Kidney epithelial cell (primary cell): ENCODE data around the gene RBPJ. TPM values are rescaled to one million over a fixed set of nuclear protein-coding genes. Genes with fewer than 3 reads are reported as not detected.

Experiments used
- DNase-seq: peaks from one replicate; pipeline ENCODE4 v3.0.0-alpha.2; 2010; ENCODE audit warnings: low read depth
- H3K27me3 ChIP-seq: 2 replicates; pipeline ENCODE4 v1.6.0; 2011; ENCODE audit warnings: low read length; ENCODE audit not compliant: control insufficient read depth, insufficient read depth
- H3K36me3 ChIP-seq: 2 replicates; pipeline ENCODE4 v1.5.1; 2011; ENCODE audit warnings: low read length; ENCODE audit not compliant: control insufficient read depth, insufficient read depth
- H3K4me3 ChIP-seq: 2 replicates; pipeline ENCODE4 v1.5.1; 2011; ENCODE audit warnings: low read depth, mild to moderate bottlenecking, control low read depth, low read length
- CTCF ChIP-seq: IDR thresholded peaks from 2 replicates; pipeline ENCODE4 v1.5.1; 2011; ENCODE audit warnings: mild to moderate bottlenecking, moderate library complexity, low read length, control low read depth, inconsistent platforms; ENCODE audit not compliant: insufficient read depth, poor library complexity, severe bottlenecking
- total RNA-seq: library from RNA; depleted of rRNA; stranded (reverse); fragments of >200 nt; gene quantifications from 2 replicates; pipeline ENCODE4 v1.2.3, GENCODE V29; 2015

Gene RBPJ
- total RNA-seq, 1 donor from 2014 or later = 82.2 TPM

DNA sequence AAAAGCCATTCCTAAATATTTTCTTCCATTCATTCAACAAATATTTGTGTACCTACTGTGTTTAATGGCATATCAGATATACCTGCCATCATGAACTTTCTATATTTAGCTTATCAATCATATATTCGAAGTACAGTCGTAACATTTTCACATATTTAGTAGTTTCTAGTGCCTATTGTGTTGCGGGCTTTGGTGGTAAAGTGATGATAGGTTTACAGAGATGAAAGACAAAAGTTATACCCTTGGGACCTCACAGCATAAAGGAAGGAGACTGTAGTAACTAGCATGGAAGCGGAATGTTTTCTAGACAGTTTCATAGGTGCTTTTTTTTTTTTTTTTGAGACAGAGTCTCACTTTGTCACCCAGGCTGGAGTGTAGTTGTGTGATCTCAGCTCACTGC is 39.5 kb downstream of the RBPJ start:
- Histone ChIP-seq H3K27me3 (no peaks in the 10 kb centered on the region), H3K36me3 (no peaks in the 10 kb centered on the region), H3K4me3 (no peak overlapping the region)
- no peak for DNase-seq
- no peak for TF ChIP-seq CTCF

DNA sequence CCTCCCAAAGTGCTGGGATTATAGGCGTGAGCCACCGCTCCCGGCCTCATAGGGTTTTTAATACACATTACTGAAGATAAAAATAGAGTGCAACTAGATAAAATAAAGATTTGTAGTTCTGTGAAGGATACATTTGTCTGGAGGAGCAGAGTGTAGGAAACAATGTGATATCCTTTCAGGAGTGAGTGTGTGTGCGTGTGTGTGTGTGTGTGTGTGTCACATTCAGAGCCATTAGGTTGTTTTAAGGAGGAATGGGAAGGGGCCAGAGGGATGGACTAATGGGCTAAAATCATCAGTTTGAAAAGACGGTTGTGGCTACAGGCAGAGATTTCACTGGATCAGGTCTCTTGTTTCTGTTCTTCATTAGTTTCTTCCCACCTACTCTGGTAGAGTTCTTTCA is 40.0 kb downstream of the RBPJ start:
- no peaks in the 10 kb centered on the region for H3K36me3 ChIP-seq
- no peaks in the 10 kb centered on the region for H3K27me3 ChIP-seq
- no peak overlapping the region for H3K4me3 ChIP-seq
- DNase-seq = no peak
- no peak for TF ChIP-seq CTCF

GRCh38 chr4:26361297-26361696 is 40.5 kb downstream of the RBPJ start:
- H3K4me3 ChIP-seq = no peak overlapping the region
- TF ChIP-seq CTCF = no peak
- no peak for DNase-seq
- no peaks in the 10 kb centered on the region for H3K27me3 ChIP-seq
- no peaks in the 10 kb centered on the region for H3K36me3 ChIP-seq

GRCh38 chr4:26362745-26363439 is 42.1 kb downstream of the RBPJ start:
- Histone ChIP-seq H3K36me3 (no peaks in the 10 kb centered on the region), H3K4me3 (no peak overlapping the region), H3K27me3 (no peaks in the 10 kb centered on the region)
- no peak for DNase-seq
- TF ChIP-seq CTCF = no peak

GRCh38 chr4:26365537-26366150 is 44.8 kb downstream of the RBPJ start:
- H3K27me3 ChIP-seq = no peaks in the 10 kb centered on the region
- no peaks in the 10 kb centered on the region for H3K36me3 ChIP-seq
- no peak overlapping the region for H3K4me3 ChIP-seq
- DNase-seq = no peak
- TF ChIP-seq CTCF = no peak

DNA sequence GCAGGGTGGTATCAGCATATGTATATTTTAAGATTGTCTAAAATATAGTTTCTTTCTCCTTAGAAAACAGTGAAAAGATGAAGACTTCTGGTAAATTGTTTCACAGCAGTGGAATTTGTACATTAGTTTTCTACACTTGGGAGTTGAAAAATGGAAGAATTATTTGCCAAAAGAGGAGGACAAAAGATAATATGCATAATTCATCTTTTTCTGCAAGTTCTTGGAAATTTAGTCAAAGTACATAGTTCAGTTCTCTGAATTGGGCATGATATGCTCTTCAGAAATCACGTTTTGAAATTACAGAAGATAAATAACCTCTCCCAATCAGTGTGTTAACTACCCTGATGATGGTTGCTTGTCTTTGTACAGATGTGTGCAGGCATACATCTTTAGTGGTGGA is 47.0 kb downstream of the RBPJ start:
- no peaks in the 10 kb centered on the region for H3K36me3 ChIP-seq

More for the DNA sequence above, 47.0 kb downstream of the RBPJ start:
- no peak for DNase-seq
- H3K4me3 ChIP-seq = no peak overlapping the region
- TF ChIP-seq CTCF = no peak
- H3K27me3 ChIP-seq = no peaks in the 10 kb centered on the region
